NT2/D1 (cell line): ENCODE measurements around the gene DAPK2.

Experiments
- DNase-seq: peaks from one replicate; pipeline ENCODE4 v3.0.0-alpha.2; 2011; ENCODE audit warnings: low read depth, low spot score
- H3K27me3 ChIP-seq: 2 replicates; pipeline ENCODE4 v1.6.0; 2011; ENCODE audit warnings: mild to moderate bottlenecking; ENCODE audit not compliant: insufficient read length, insufficient read depth
- H3K36me3 ChIP-seq: 2 replicates; pipeline ENCODE4 v1.6.1; 2011; ENCODE audit warnings: mild to moderate bottlenecking, low read length, mixed read lengths; ENCODE audit not compliant: insufficient read depth, insufficient read length
- H3K4me1 ChIP-seq: 2 replicates; pipeline ENCODE4 v1.5.1; 2011; ENCODE audit not compliant: insufficient read depth, insufficient read length
- H3K4me3 ChIP-seq: 2 replicates; pipeline ENCODE4 v1.5.1; 2011; ENCODE audit warnings: low read depth; ENCODE audit not compliant: insufficient read length
- H3K9ac ChIP-seq: 2 replicates; pipeline ENCODE4 v1.6.0; 2011; ENCODE audit warnings: low read depth; ENCODE audit not compliant: insufficient read length
- H3K9me3 ChIP-seq: 2 replicates; pipeline ENCODE4 v1.5.1; 2011; ENCODE audit warnings: mild to moderate bottlenecking, low read length; ENCODE audit not compliant: insufficient read depth
- SUZ12 ChIP-seq: IDR thresholded peaks from 2 replicates; pipeline ENCODE4 v1.6.1; 2011; ENCODE audit not compliant: insufficient read length, insufficient read depth; ENCODE audit errors: extremely low read depth
- YY1 ChIP-seq: IDR thresholded peaks from 2 replicates; pipeline ENCODE4 v1.6.1; 2011; ENCODE audit not compliant: insufficient read length, insufficient read depth
- ZNF274 ChIP-seq: IDR thresholded peaks from 2 replicates; pipeline ENCODE4 v1.6.1; 2011; ENCODE audit warnings: mild to moderate bottlenecking, low read depth, low read length

DAPK2 gene

DNA sequence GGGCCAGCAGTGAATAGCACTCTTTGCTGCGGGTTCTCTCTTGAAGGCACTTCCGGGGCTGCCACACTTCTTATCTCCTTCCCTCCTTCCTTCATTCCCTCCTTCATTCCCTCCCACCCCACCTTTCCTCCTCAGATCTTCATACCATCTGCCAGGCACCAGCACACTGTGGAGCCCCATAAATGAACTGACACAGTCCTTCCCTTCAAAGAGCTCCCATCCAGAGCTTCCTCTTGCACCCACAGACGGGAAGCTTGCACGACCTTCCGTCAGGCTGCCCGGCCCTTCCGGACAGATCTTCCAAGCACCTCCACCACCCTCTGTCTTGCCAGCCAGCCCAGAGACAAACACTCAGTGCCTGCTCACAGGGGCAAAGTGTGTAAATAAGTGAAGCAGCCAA is 147.1 kb downstream of the DAPK2 start:
- TF ChIP-seq SUZ12, result no peak
- TF ChIP-seq YY1, result no peak
- TF ChIP-seq ZNF274, result no peak
- no peaks in the 10 kb centered on the region for H3K36me3 ChIP-seq
- no peaks in the 10 kb centered on the region for H3K27me3 ChIP-seq
- no peak overlapping the region for H3K9ac ChIP-seq
- peaks cover 5% of the 10 kb centered on the region; the same call in 1 of the 2 replicates for H3K9me3 ChIP-seq
- no peak for DNase-seq
- H3K4me1 ChIP-seq, result peaks cover 8% of the 10 kb centered on the region
- H3K4me3 ChIP-seq, result no peak overlapping the region

DNA sequence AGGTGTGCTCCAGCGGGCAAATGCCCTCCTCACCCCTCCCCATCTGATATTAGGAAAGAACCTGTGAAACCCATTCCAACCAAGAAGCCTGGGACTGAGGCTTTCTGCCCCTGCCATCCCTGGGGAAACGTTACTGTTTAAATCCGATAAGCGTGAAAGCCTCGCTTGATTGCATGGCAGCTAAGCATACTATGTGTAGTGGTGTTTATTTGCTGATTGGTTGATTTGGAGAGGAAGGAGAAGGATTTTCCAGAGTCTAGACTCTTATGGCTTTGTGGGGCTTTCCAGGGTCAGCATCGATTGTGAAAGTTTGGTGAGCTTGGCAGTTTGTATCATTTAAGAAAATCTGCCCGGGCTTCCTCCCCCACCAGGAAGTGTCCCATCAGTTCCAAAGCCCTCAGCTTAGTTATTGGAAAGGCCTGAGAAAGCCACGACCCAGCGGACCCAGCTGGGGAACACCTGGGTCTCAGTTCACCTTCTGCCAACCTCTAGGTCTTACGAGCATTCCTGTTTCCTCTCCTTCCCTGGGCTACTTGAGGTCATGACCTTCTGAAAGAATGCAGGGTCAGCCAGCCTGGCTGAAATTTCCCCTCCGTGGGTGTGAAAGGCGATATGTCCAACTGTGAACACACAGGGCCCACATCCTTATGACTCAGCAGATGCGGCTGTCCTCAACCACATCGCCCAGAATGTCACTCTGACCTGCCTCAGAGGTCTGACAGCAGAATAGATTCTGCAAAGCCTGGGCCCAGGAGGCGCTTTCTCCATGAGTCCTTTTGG is 149.8 kb downstream of the DAPK2 start:
- Histone ChIP-seq H3K36me3 (no peaks in the 10 kb centered on the region), H3K4me3 (no peak overlapping the region), H3K9ac (no peak overlapping the region), H3K27me3 (no peaks in the 10 kb centered on the region), H3K4me1 (peaks cover 10% of the 10 kb centered on the region), H3K9me3 (peaks cover 5% of the 10 kb centered on the region; the same call in 1 of the 2 replicates)
- TF ChIP-seq SUZ12, result no peak
- no peak for TF ChIP-seq ZNF274
- TF ChIP-seq YY1, result no peak
- DNase-seq, result no peak

DNA sequence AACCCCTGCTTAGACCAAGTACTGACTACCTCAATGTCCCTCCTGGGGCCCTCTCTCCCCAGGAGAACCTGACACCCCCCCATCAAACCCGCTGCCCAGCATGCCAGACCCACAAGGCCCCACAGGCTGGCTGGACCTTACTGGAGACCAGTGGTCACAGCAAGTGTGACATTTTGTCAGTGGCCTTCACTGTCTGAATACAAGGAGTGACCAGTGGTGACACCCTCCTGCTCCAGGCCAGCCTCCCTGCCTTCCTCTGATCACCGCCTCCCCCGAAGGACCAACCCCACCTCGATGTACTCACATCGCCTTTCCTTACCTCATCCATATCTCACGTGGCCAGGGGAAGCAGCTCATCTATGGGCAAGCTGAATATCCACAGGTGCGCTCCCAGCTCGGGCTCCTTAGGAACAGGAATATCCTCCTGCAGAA is 150.5 kb downstream of the DAPK2 start:
- Histone ChIP-seq H3K27me3 (no peaks in the 10 kb centered on the region), H3K9ac (no peak overlapping the region), H3K9me3 (peaks cover 5% of the 10 kb centered on the region; the same call in 1 of the 2 replicates), H3K4me1 (peaks cover 10% of the 10 kb centered on the region), H3K4me3 (no peak overlapping the region), H3K36me3 (no peaks in the 10 kb centered on the region)
- no peak for TF ChIP-seq YY1
- TF ChIP-seq SUZ12, result no peak
- no peak for DNase-seq

DNA sequence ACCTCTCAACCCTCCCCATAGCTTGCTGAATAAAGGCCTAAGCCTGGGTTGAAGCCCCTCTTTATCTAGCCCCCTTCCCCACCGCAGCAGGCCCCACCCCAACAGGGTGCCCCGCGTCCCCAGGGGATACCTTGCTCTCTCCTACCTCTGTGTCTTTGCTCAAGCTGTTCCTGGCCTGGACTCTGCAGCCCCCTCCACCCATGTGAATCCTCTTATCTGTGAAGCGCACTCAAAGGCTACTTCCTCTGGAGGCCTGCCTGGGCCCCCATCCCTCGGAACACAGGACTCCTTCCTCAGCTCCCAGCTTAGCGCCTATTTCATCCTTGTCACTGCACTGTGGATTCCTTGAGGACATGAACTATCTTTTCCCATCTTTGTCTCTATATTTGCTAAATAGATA is 151.1 kb downstream of the DAPK2 start:
- Histone ChIP-seq H3K9ac (no peak overlapping the region), H3K4me1 (peaks cover 10% of the 10 kb centered on the region), H3K36me3 (no peaks in the 10 kb centered on the region), H3K9me3 (peaks cover 5% of the 10 kb centered on the region; the same call in 1 of the 2 replicates), H3K4me3 (no peak overlapping the region), H3K27me3 (no peaks in the 10 kb centered on the region)
- no peak for TF ChIP-seq SUZ12
- TF ChIP-seq ZNF274, result no peak
- TF ChIP-seq YY1, result no peak
- no peak for DNase-seq

DNA sequence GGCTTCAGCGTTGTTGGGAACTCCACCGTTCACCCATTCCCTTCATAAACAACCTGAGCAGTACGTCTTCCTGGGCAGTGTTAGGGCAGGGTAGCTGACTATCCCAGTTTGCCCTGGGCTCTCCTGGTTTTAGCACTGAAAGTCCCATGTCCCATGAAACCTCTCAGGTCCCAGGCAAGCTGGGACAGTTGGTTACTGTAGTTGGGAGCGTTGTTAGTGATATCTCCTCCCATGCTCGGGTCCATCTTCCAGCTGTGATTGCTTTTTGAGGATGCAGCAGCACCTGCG is 151.7 kb downstream of the DAPK2 start:
- H3K9me3 ChIP-seq, result peaks cover 5% of the 10 kb centered on the region; the same call in 1 of the 2 replicates
- TF ChIP-seq YY1 (no peak), SUZ12 (no peak), ZNF274 (no peak)
- no peak overlapping the region for H3K4me3 ChIP-seq
- no peaks in the 10 kb centered on the region for H3K36me3 ChIP-seq
- no peak for DNase-seq
- peaks cover 10% of the 10 kb centered on the region for H3K4me1 ChIP-seq
- no peak overlapping the region for H3K9ac ChIP-seq
- H3K27me3 ChIP-seq, result no peaks in the 10 kb centered on the region

DNA sequence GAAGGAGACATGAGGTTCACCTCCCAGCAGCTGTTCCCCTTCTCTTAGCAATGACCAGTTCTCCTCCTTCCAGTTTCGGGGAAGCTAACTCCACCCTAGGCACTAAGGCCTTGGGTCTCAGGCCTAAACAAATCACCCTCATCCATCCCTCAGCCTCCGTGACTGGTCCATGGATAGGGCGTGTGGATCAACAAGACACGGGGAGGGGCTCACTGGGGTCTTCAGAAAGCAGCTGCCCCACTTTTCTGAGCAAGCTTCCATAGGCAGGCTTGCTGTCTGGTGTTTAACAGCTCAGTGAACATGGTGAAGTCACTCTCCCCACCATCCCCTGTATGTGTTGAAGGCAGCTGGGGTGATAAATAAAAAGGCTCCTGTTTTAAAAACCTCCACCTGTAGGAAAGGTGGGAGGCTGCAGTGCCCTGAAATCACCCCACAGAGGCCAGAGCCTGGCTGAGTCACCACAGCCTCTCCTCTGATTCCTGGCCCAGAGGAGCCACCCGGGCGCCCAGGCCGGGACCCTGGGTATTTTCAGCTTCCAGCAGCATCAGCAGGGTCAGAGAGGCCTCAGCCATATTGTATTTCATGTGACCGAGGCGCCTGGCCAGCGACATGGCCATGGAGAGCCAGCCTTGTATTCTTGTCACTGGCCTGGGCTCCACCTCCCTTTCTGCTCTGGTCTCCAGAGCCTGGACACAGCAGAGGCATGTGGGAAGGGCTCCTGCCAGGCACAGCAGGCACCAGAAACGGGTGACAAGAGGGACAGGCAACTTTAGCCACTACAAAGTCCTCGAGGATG is 152.2 kb downstream of the DAPK2 start:
- peaks cover 10% of the 10 kb centered on the region for H3K4me1 ChIP-seq
- H3K4me3 ChIP-seq, result no peak overlapping the region
- H3K36me3 ChIP-seq, result no peaks in the 10 kb centered on the region
- no peak overlapping the region for H3K9ac ChIP-seq
- H3K9me3 ChIP-seq, result peaks cover 5% of the 10 kb centered on the region; the same call in 1 of the 2 replicates
- DNase-seq, result no peak
- TF ChIP-seq ZNF274, result no peak
- no peak for TF ChIP-seq SUZ12
- H3K27me3 ChIP-seq, result no peaks in the 10 kb centered on the region

DNA sequence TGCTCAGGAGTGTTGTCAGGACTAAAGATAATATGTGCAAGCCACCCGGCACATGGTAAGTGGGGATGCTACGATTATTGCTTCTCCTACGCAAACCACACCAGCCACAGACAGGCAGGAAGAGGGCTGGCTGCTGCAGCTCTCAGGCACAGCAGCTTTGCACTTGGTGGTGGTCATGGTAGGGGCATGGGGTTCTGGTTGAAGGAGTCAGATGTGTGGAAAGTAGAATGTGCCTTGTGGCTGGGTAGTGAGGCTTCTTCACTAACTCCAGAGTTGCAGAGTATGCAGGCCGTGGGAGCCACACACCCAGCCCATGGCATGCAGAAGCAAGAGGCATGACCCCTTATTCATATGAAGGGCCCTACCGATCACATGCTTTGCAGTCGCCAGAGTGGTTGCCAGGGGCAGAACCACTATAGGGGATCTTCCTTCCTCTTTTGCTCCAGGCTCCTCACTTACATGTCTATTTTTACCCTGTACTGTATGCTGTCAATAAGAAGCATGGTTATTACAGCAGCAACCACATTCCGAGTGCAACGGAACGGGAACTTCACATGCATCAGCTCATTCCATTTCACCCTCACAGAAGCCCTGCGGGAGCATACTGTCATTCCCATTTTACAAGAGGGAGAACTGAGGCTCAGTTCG is 153.4 kb downstream of the DAPK2 start:
- H3K4me3 ChIP-seq, result no peak overlapping the region
- peaks cover 13% of the 10 kb centered on the region for H3K4me1 ChIP-seq
- DNase-seq, result no peak
- no peak for TF ChIP-seq YY1
- TF ChIP-seq ZNF274, result no peak
- no peaks in the 10 kb centered on the region for H3K27me3 ChIP-seq
- H3K9ac ChIP-seq, result no peak overlapping the region
- no peaks in the 10 kb centered on the region for H3K9me3 ChIP-seq
- no peaks in the 10 kb centered on the region for H3K36me3 ChIP-seq
